ENCODE results near the gene CUBN.

DNA sequence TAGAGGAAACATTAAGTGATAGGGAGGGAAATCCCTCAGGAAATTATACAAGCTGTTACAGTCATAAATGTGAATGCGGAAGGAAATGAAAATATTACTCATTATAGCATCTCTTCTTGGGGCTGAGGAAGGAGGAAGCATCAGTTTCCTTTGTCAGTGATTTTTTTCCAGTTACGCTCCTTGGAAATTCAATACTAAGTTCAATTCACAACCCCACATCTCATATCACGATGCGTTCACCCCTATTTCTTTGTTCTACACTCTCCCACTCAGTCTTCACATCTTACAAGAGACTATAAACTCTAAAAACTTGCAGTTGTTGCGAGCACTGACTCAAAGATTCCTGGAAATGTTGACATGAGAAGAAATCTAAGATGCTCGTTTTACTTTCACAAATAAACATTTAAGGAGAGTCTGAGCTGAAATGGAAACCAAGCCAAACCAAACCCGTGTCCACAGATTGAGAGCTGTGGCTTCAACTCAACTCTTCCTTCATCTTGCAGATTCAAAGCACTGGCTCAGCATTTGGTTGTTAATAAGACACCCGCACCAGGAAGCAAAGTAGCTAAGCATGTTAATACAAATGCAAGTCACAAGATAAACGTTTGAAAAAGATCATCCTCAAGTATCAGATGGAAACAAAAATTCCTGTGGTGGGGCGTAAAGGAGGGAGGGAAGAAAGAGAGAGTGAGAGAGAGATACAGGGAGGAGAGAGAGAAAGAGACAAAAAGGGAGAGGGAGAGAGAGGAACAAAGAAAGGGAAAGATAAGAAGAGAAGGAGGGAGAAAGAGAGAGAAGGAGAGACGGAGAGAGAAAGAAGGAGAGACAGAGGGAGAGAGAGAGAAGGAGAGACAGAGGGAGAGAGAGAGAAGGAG is 162.4 kb downstream of the CUBN start:
- TF ChIP-seq, protein P1, sequence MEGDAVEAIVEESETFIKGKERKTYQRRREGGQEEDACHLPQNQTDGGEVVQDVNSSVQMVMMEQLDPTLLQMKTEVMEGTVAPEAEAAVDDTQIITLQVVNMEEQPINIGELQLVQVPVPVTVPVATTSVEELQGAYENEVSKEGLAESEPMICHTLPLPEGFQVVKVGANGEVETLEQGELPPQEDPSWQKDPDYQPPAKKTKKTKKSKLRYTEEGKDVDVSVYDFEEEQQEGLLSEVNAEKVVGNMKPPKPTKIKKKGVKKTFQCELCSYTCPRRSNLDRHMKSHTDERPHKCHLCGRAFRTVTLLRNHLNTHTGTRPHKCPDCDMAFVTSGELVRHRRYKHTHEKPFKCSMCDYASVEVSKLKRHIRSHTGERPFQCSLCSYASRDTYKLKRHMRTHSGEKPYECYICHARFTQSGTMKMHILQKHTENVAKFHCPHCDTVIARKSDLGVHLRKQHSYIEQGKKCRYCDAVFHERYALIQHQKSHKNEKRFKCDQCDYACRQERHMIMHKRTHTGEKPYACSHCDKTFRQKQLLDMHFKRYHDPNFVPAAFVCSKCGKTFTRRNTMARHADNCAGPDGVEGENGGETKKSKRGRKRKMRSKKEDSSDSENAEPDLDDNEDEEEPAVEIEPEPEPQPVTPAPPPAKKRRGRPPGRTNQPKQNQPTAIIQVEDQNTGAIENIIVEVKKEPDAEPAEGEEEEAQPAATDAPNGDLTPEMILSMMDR (IDR thresholded peaks at IDR 0.05) = no peak
- TF ChIP-seq ZFX (IDR thresholded peaks at IDR 0.05; ENCODE audit: borderline replicate concordance) = no peak

Data from 22Rv1 (cell line).